GM19452 (cell line): Measurements from ENCODE around the gene NT5C1B.
A peak's percentile ranks its signal among the peaks of the same experiment; 100 is the strongest.

Experiments used
- ATAC-seq: cut with Tn5 transposase; IDR thresholded peaks from one replicate; pipeline ENCODE4 v1.9.1; 2021; ENCODE audit not compliant: unreplicated experiment

Gene NT5C1B

GRCh38 chr2:18551623-18552022, 37.7 kb downstream of the NT5C1B start:
- no peak for ATAC-seq

- no peak for ATAC-seq
Observed at GRCh38 chr2:18551169-18551568, 38.2 kb downstream of the NT5C1B start.

GRCh38 chr2:18550433-18550832, 38.9 kb downstream of the NT5C1B start:
- no peak for ATAC-seq

- ATAC-seq: no peak
Observed at GRCh38 chr2:18549083-18549482, 40.3 kb downstream of the NT5C1B start.

- no peak for ATAC-seq
Observed at GRCh38 chr2:18548621-18549020, 40.7 kb downstream of the NT5C1B start.

- ATAC-seq: no peak
Observed at GRCh38 chr2:18546567-18546966, 42.8 kb downstream of the NT5C1B start.

GRCh38 chr2:18545384-18545783, 44.0 kb downstream of the NT5C1B start:
- no peak for ATAC-seq

GRCh38 chr2:18544171-18544570, 45.2 kb downstream of the NT5C1B start:
- no peak for ATAC-seq

GRCh38 chr2:18540872-18541271, 48.5 kb downstream of the NT5C1B start:
- no peak for ATAC-seq

- ATAC-seq: no peak
Observed at GRCh38 chr2:18536697-18537096, 52.7 kb downstream of the NT5C1B start.

- ATAC-seq: no peak
Observed at GRCh38 chr2:18536100-18536499, 53.3 kb downstream of the NT5C1B start.

- no peak for ATAC-seq
Observed at GRCh38 chr2:18531194-18531593, 58.2 kb downstream of the NT5C1B start.

- no peak for ATAC-seq
Observed at GRCh38 chr2:18527822-18528221, 61.5 kb downstream of the NT5C1B start.

- ATAC-seq: no peak
Observed at GRCh38 chr2:18527326-18527725, 62.0 kb downstream of the NT5C1B start.

GRCh38 chr2:18526429-18526828, 62.9 kb downstream of the NT5C1B start:
- ATAC-seq: no peak

- ATAC-seq: no peak
Observed at GRCh38 chr2:18525852-18526251, 63.5 kb downstream of the NT5C1B start.

GRCh38 chr2:18525236-18525635, 64.1 kb downstream of the NT5C1B start:
- no peak for ATAC-seq

- no peak for ATAC-seq
Observed at GRCh38 chr2:18522484-18523146, 66.8 kb downstream of the NT5C1B start.

GRCh38 chr2:18520451-18521425, 68.6 kb downstream of the NT5C1B start:
- ATAC-seq: peak; percentile 77

- no peak for ATAC-seq
Observed at GRCh38 chr2:18519914-18520450, 69.4 kb downstream of the NT5C1B start.

- no peak for ATAC-seq
Observed at GRCh38 chr2:18518116-18519111, 71.0 kb downstream of the NT5C1B start.
